BJ (cell line): ENCODE data around the gene AZU1. TPM values are rescaled to one million over a fixed set of nuclear protein-coding genes. Genes with fewer than 3 reads are reported as not detected.
A peak's percentile ranks its signal among the peaks of the same experiment; 100 is the strongest.

Experiments used
- CTCF ChIA-PET: fragments of 350-600 bp; formaldehyde crosslinking; extraction: SDS; loops from one replicate; lab custom pipeline; 2021; ENCODE audit warnings: antibody characterized with exemption, inconsistent platforms; lab: Yijun Ruan, JAX
- POLR2A ChIA-PET: fragments of 300-600 bp; sonication (Branson Sonifier 250); formaldehyde crosslinking; extraction: SDS; loops from one replicate; lab custom pipeline; 2021; ENCODE audit warnings: antibody characterized with exemption; lab: Charles Lee
- DNase-seq: peaks from one replicate; pipeline ENCODE4 v3.0.0-alpha.2; 2011; ENCODE audit warnings: low read depth
- H3K27me3 ChIP-seq: 2 replicates; pipeline ENCODE4 v1.6.0; 2011; ENCODE audit warnings: low read length; ENCODE audit not compliant: control insufficient read depth, insufficient read depth
- H3K36me3 ChIP-seq: 2 replicates; pipeline ENCODE4 v1.5.1; 2011; ENCODE audit warnings: low read length; ENCODE audit not compliant: control insufficient read depth, insufficient read depth
- H3K4me3 ChIP-seq: 2 replicates; pipeline ENCODE4 v1.5.1; 2011; ENCODE audit warnings: low read depth, mild to moderate bottlenecking, control low read depth, low read length
- polyA plus RNA-seq: library from polyadenylated mRNA; depleted of rRNA; stranded (reverse); fragments of >200 nt; gene quantifications from 2 replicates; pipeline ENCODE4 v1.2.3, GENCODE V29; 2011
- TF ChIP-seq, protein P1 (sequence below): IDR thresholded peaks from 2 replicates; pipeline ENCODE4 v1.5.1; 2011; ENCODE audit warnings: low read depth, mild to moderate bottlenecking, control low read depth, inconsistent platforms, low read length, moderate library complexity; ENCODE audit not compliant: insufficient read depth

Gene AZU1
- polyA plus RNA-seq, 1 experiment: 0.07 TPM

DNA sequence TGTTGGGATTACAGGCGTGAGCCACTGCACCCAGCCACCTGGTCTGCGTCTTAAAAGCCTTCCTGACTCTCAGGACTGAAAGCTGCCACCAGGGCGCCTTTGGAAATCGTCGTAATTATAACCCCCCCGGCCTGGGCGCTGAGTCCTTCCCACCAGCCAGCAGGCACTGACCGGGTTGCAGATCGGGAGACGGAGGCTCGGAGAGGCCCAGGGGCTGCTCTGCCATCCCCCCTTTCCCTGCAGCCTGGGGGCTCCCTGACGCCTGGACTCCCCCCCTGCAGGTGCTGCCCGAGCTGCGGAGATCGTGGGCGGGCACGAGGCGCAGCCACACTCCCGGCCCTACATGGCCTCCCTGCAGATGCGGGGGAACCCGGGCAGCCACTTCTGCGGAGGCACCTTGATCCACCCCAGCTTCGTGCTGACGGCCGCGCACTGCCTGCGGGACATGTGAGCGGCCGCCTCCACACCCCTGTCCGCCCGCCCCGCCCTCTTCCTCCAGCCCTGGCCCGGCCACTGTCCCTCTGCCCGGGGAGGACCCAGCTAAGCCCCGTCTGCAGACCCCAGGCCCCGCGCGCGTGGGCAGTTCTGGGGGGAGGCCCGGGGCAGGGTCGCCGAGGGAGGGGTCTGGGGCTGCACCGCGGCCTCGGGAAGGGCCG, 15.7 kb downstream of the AZU1 start:
- CTCF ChIA-PET: no interaction called here
- H3K27me3 ChIP-seq: peaks cover 14% of the 10 kb centered on the region
- no peaks in the 10 kb centered on the region for H3K36me3 ChIP-seq
- POLR2A ChIA-PET: interaction anchor here (0.6 kb wide), 1 partner anchor 34 kb away, joined by 16 read pairs; no protein-coding TSS in a partner anchor
- DNase-seq: no peak
- H3K4me3 ChIP-seq: peak overlapping the region; percentile 21
- TF ChIP-seq, protein P1, sequence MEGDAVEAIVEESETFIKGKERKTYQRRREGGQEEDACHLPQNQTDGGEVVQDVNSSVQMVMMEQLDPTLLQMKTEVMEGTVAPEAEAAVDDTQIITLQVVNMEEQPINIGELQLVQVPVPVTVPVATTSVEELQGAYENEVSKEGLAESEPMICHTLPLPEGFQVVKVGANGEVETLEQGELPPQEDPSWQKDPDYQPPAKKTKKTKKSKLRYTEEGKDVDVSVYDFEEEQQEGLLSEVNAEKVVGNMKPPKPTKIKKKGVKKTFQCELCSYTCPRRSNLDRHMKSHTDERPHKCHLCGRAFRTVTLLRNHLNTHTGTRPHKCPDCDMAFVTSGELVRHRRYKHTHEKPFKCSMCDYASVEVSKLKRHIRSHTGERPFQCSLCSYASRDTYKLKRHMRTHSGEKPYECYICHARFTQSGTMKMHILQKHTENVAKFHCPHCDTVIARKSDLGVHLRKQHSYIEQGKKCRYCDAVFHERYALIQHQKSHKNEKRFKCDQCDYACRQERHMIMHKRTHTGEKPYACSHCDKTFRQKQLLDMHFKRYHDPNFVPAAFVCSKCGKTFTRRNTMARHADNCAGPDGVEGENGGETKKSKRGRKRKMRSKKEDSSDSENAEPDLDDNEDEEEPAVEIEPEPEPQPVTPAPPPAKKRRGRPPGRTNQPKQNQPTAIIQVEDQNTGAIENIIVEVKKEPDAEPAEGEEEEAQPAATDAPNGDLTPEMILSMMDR: no peak; the same call in 1 of the 2 replicates

GRCh38 chr19:843836-844545, 16.4 kb downstream of the AZU1 start:
- TF ChIP-seq, protein P1: no peak
- DNase-seq: no peak
- H3K36me3 ChIP-seq: no peaks in the 10 kb centered on the region
- POLR2A ChIA-PET: no interaction called here
- CTCF ChIA-PET: no interaction called here
- peaks cover 14% of the 10 kb centered on the region for H3K27me3 ChIP-seq
- H3K4me3 ChIP-seq: peak overlapping the region; percentile 21

DNA sequence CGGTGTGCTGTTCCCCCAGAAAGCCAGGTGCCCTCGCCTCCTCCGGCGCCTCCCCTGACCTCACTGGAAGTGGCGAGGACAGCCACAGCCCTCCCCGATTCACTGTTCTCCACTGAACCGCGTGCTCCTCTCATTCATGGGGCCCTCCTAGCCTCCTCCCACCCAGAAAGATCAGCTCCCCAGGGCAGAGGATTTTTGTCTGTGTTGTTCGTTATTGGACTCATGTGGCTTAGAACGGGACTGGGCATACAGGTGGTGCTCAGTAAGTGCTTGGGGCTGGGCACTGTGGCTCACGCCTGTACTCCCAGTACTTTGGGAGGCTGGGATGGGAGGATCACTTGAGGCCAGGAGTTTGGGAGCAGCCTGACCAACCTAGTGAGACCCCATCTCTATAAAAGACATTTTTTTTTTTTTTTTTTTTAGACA, 16.9 kb downstream of the AZU1 start:
- H3K4me3 ChIP-seq: no peak overlapping the region
- no peak for DNase-seq
- CTCF ChIA-PET: interaction anchor here (1.4 kb wide), 1 partner anchor 12 kb away, joined by 6 read pairs; no protein-coding TSS in a partner anchor
- no peaks in the 10 kb centered on the region for H3K36me3 ChIP-seq
- TF ChIP-seq, protein P1: no peak
- POLR2A ChIA-PET: no interaction called here
- H3K27me3 ChIP-seq: peaks cover 14% of the 10 kb centered on the region

DNA sequence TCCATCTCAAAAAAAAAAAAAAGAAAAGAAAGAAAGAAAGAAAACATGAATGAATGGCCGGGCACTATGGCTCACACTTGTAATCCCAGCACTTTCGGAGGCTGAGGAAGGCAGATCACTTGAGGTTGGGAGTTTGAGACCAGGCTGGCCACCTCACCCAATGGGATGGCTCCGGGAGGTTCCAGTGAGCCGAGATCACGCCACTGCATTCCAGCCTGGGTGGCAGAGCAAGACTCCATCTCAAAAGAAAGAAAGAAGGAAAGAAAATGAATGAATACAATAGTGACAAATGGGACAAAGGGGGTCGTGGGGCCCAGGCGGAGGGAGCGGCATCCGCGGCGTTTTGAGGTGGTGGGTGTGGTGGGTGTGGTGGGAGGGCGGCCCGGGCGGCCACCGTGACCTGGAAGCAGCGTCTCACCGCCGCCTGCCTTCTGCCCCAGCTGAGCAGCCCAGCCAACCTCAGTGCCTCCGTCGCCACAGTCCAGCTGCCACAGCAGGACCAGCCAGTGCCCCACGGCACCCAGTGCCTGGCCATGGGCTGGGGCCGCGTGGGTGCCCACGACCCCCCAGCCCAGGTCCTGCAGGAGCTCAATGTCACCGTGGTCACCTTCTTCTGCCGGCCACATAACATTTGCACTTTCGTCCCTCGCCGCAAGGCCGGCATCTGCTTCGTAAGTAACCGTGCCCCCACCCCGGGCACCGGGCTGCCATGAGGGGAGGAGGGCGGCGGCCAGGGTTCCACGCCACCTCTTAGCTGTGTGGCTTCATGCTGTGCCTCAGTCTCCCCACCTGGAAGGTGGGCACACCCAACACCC, 18.3 kb downstream of the AZU1 start:
- Histone ChIP-seq H3K36me3 (no peaks in the 10 kb centered on the region), H3K27me3 (peaks cover 14% of the 10 kb centered on the region), H3K4me3 (no peak overlapping the region)
- ChIA-PET CTCF (interaction anchor here (0.6 to 1.4 kb wide), 3 partner anchors 10 to 298 kb away, joined by 3 to 6 read pairs (median 3); no protein-coding TSS in a partner anchor), POLR2A (no interaction called here)
- TF ChIP-seq, protein P1: no peak
- no peak for DNase-seq
